Astrocyte (in vitro differentiated cells and primary cell): ENCODE measurements around the gene HAUS3.

ENCODE experiments used
- CTCF ChIP-seq: IDR thresholded peaks from 2 replicates; pipeline ENCODE4 v1.5.1; 2011; ENCODE audit warnings: low read depth, mild to moderate bottlenecking, inconsistent platforms, low read length, moderate library complexity; ENCODE audit not compliant: insufficient read depth
- EZH2 ChIP-seq: IDR thresholded peaks from 2 replicates; pipeline ENCODE4 v1.6.1; 2012; ENCODE audit warnings: mild to moderate bottlenecking, low read length, inconsistent platforms; ENCODE audit not compliant: insufficient read depth

DNA sequence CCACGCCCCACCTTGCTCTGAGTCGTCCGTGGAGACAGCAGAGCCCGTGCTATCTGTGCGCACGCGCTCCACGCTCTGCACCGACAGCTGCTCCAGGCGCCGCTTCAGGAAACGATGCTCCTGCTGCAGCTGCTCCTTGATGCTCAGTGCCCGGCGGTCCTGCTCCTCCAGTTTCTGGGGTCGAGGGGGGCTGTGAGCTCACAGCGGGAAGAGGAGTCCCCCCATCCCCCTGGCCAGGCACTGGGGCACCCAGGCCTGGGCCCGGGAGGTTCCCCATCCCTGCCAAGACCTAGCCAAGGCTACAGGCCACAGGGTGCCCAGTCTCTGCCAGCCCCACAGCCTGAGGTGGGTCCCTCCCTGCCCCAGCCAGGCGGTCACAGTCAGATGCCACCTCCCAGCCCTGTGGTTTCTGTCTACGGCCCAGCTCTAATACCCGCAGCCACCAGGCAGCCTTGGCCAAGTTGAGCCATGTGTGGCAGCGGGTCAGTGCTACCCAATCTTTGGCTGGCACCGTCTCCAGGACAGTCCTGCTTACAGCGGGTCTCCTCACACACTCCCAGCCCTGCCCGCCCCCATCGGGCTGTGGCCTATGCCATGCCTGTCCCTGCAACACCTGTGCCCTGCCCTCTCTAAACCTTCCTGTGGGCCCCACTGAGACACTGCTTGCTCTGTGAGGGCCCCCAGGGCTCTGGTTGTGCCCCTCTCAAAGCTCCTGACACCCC is 9.3 kb upstream of the HAUS3 start:
- TF ChIP-seq CTCF (no peak), EZH2 (no peak)
